ENCODE results near the gene NUDT19.
"Not testable (repeated sequence)": the region's sequence is repeated elsewhere in the genome, so short reads cannot be mapped to it uniquely, and the experiment has no call there.

Gene NUDT19

GRCh38 chr19:32711747-32712146 is 20.1 kb downstream of the NUDT19 start:
- in situ Hi-C loops (cut with MboI; ENCODE audit: low sequenced_read_pairs, unreplicated experiment): no loop called here
- TF ChIP-seq CTCF (IDR thresholded peaks at IDR 0.05; ENCODE audit: borderline replicate concordance, control extremely low read depth, extremely low read depth, insufficient read depth, missing control alignments): no peak
- DNase-seq (ENCODE audit: low spot score): no peak

GRCh38 chr19:32716203-32716602 is 24.6 kb downstream of the NUDT19 start:
- DNase-seq (ENCODE audit: low spot score); in situ Hi-C loops (cut with MboI; ENCODE audit: low sequenced_read_pairs, unreplicated experiment): not testable (repeated sequence)

DNA sequence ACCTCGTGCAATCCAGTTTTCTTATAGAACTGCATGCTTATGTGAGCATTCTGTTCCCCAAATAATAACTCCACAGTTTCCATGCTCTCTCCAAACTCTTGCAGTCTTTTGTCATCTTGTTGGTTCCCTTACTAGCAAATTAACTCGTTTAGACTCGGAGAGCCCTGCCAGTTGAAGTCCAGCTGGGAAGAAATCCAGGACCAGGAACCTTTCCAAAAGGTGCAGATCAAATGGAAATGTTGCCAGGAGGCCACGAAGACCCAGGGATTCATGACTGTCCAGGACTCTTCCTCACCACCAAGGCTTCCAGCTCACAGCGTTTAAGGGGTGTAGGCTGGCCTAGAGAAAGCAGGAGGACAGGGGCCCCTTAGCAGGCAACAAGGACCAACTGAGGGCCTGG is 25.9 kb downstream of the NUDT19 start:
- in situ Hi-C loops (cut with MboI; ENCODE audit: low sequenced_read_pairs, unreplicated experiment): no loop called here
- no peak for DNase-seq (ENCODE audit: low spot score)
- no peak for TF ChIP-seq CTCF (IDR thresholded peaks at IDR 0.05; ENCODE audit: borderline replicate concordance, control extremely low read depth, extremely low read depth, insufficient read depth, missing control alignments)

GRCh38 chr19:32718286-32718685 is 26.7 kb downstream of the NUDT19 start:
- in situ Hi-C loops (cut with MboI; ENCODE audit: low sequenced_read_pairs, unreplicated experiment): no loop called here

DNA sequence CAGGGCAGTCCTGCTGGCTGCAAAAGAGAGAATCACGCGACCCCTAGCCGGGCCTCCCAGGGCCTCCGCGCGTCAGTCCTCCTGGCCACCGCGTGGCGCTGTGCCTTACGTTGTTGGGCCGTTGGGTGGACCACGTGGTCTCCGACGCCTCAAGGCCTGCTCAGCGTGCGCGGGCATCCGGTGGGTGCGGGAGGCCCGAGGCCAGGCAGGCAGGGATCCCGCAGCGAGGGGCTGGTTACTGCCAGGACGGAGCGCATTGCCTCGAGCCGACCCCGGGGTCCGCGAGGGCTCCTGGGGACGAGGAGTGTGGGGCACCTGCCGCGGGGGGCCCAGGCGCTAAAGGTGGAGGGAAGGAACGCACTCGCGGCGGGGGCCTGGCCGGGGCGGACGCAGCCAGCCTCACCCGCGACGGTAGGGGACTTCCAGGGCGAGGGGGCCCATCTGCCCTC is 28.0 kb downstream of the NUDT19 start, which contains the start of gene TDRD12:
TDRD12 (plus strand) TSS at position 157 of the 449 bp plus-strand sequence. CDS start 306 bp downstream, outside the sequence.
- in situ Hi-C loops (cut with MboI; ENCODE audit: low sequenced_read_pairs, unreplicated experiment): no loop called here
- DNase-seq (ENCODE audit: low spot score): no peak
- no peak for TF ChIP-seq CTCF (IDR thresholded peaks at IDR 0.05; ENCODE audit: borderline replicate concordance, control extremely low read depth, extremely low read depth, insufficient read depth, missing control alignments)

More at GRCh38 chr19:32718286-32718685, 26.7 kb downstream of the NUDT19 start:
- TF ChIP-seq CTCF (IDR thresholded peaks at IDR 0.05; ENCODE audit: borderline replicate concordance, control extremely low read depth, extremely low read depth, insufficient read depth, missing control alignments): no peak
- no peak for DNase-seq (ENCODE audit: low spot score)

GRCh38 chr19:32720216-32720935 is 28.8 kb downstream of the NUDT19 start:
- no peak for DNase-seq (ENCODE audit: low spot score)
- in situ Hi-C loops (cut with MboI; ENCODE audit: low sequenced_read_pairs, unreplicated experiment): no loop called here
- TF ChIP-seq CTCF (IDR thresholded peaks at IDR 0.05; ENCODE audit: borderline replicate concordance, control extremely low read depth, extremely low read depth, insufficient read depth, missing control alignments): no peak

DNA sequence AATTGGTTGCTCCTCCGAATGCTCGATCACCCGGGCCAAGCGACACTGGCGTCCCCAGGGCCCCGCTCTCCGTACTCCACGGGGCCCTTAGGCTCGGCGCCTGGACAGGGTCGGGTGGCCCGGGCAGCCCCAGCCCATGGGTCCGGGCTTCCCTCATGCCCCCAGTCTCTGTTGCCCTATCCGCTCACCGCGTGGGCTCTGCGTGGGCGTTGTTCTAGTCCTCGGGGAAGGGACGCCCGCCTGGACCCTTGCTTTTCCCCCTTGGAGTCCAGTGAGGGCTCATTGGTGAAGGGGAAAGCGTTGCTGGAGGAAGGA is 29.3 kb downstream of the NUDT19 start:
- DNase-seq (ENCODE audit: low spot score): no peak
- in situ Hi-C loops (cut with MboI; ENCODE audit: low sequenced_read_pairs, unreplicated experiment): no loop called here
- TF ChIP-seq CTCF (IDR thresholded peaks at IDR 0.05; ENCODE audit: borderline replicate concordance, control extremely low read depth, extremely low read depth, insufficient read depth, missing control alignments): no peak
